Right lobe of liver (tissue), 4 donors: ENCODE results near the gene AFDN.

Source experiments
- CTCF ChIP-seq, 4 donors: fragments of 200-600 bp in 3 of 4; fragments of 450-650 bp in 1 of 4; IDR thresholded peaks; one replicate each; pipeline versions ENCODE4 v1.5.1 to v1.8.0; 2016 to 2022; ENCODE audit warnings: antibody characterized with exemption in 4 of 4, mild to moderate bottlenecking in 2 of 4
- POLR2A ChIP-seq: fragments of 450-650 bp; IDR thresholded peaks from one replicate; pipeline ENCODE4 v1.6.1; 2017; ENCODE audit warnings: antibody characterized with exemption, mild to moderate bottlenecking
- donor health status: DM: no; HTN: no; CAD: no.
- donor health status: DM: no; HTN: no; CAD: no.
- donor health status: DM: no; HTN: yes; CAD: no.

GRCh38 chr6:167826230-167826895 lies 348 bp upstream of the AFDN start:
- TF ChIP-seq CTCF (IDR thresholded peaks at IDR 0.05) (peak in 3 of 4 donors; percentile 21 to 58 (median 35)), POLR2A (peak; percentile 42)
